Measurements from ENCODE around the gene CPSF4. TPM values are rescaled to one million over a fixed set of nuclear protein-coding genes. Genes with fewer than 3 reads are reported as not detected.
A peak's percentile ranks its signal among the peaks of the same experiment; 100 is the strongest.
"Not testable (repeated sequence)": the region's sequence is repeated elsewhere in the genome, so short reads cannot be mapped to it uniquely, and the experiment has no call there.

Gene CPSF4
- total RNA-seq, 2 experiments from 2014 or later: 84.4 to 88.6 TPM

DNA sequence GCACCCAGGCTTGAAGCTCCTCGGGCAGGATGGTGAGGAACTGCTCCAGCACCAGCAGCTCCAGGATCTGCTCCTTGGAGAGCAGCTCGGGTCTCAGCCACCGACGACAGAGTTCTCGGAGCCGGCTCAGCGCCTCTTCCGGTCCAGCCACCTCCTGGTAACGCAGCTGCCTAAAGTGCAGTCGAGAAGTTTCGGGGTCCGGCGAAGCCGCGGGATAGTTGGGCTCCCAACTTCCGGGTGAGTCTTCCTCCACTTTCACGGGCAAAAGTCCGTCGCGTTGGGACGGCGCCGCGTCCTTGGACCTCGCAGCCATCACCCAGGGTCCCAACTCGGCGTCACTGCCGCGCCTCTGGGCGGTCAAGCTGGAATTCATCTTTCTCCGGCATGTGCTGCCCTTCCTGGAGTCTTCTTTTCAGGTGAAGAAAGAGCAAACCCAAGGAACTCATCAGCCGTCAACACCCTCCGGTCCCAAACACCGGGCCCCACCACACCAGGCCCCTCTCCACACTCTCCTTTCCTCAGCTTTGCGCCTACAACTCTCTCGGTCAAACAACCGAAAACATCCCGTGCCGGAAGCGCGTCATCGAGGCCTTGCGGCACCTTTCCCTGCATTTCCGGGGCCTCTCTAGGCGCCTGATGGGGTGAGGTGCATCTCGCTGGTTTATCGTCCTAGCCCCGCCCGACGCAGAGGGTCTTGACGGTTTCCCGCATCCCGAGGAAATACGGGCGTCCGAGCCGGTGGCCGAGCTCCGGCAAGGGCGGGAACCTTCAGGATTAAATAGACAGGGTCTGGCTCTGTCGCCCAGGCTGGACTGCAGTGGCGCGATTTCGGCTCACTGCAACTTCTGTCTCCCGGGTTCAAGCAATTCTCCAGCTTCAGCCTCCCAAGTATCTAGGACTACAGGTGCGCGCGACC is 61.2 kb downstream of the CPSF4 start, which contains the start of gene ZNF394:
Gene ZNF394 (minus strand): TSS at position 561 of the 916 bp plus-strand sequence. CDS start 188 bp downstream, at position 373.
- Histone ChIP-seq H3K36me3 (ENCODE audit: insufficient read depth, low read length) (peaks cover 40% of the 10 kb centered on the region), H3K79me2 (ENCODE audit: insufficient read depth, low read depth, low read length) (peaks cover 47% of the 10 kb centered on the region), H3K4me2 (ENCODE audit: low read length) (peak within 1 kb of the TSS; percentile 100), H3K27ac (ENCODE audit: low read depth, low read length, poor library complexity, severe bottlenecking) (peak within 1 kb of the TSS; percentile 79), H4K20me1 (ENCODE audit: insufficient read depth, low read length) (peaks cover 15% of the 10 kb centered on the region), H3K9me2 (ENCODE audit: insufficient read depth, low read length) (no peaks in the 10 kb centered on the region), H2AFZ (ENCODE audit: low read length) (peak within 1 kb of the TSS; percentile 90), H3K4me3 (ENCODE audit: low read depth, low read length, poor library complexity, severe bottlenecking) (peak within 1 kb of the TSS; percentile 90), H3K4me1 (ENCODE audit: insufficient read depth, low read length, poor library complexity, severe bottlenecking) (peaks cover 14% of the 10 kb centered on the region), H3K9me3 (ENCODE audit: low read length) (peaks cover 6% of the 10 kb centered on the region; the same call in 1 of the 2 replicates)
- CTCF ChIA-PET (ENCODE audit: unreplicated experiment): interaction anchor here (0.6 kb wide), 1 partner anchor 1195 kb away, joined by 3 read pairs; no protein-coding TSS in a partner anchor
- peak; percentile 93 for DNase-seq (ENCODE audit: low spot score)
- POLR2A ChIA-PET: interaction anchor here (0.7 to 1.6 kb wide), 5 partner anchors 9 to 260 kb away, joined by 3 to 7 read pairs (median 3); partner anchors contain the start of genes ATP5MF and ZNF655
- intact Hi-C loops (cut with micrococcal nuclease; ENCODE audit: unreplicated experiment): loop anchor here (1.0 to 5.0 kb wide), 2 partner anchors 28 to 123 kb away; partner anchors contain the start of gene ZNF789
- TF ChIP-seq EZH2phosphoT487 (IDR thresholded peaks at IDR 0.05; ENCODE audit: borderline replicate concordance, low read depth, low read length): no peak
- TF ChIP-seq, protein P1, sequence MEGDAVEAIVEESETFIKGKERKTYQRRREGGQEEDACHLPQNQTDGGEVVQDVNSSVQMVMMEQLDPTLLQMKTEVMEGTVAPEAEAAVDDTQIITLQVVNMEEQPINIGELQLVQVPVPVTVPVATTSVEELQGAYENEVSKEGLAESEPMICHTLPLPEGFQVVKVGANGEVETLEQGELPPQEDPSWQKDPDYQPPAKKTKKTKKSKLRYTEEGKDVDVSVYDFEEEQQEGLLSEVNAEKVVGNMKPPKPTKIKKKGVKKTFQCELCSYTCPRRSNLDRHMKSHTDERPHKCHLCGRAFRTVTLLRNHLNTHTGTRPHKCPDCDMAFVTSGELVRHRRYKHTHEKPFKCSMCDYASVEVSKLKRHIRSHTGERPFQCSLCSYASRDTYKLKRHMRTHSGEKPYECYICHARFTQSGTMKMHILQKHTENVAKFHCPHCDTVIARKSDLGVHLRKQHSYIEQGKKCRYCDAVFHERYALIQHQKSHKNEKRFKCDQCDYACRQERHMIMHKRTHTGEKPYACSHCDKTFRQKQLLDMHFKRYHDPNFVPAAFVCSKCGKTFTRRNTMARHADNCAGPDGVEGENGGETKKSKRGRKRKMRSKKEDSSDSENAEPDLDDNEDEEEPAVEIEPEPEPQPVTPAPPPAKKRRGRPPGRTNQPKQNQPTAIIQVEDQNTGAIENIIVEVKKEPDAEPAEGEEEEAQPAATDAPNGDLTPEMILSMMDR (conservative IDR thresholded peaks at IDR 0.05; ENCODE audit: low read length): no peak
- BruUV-seq (replicated peaks): TSS peak; percentile 85

DNA sequence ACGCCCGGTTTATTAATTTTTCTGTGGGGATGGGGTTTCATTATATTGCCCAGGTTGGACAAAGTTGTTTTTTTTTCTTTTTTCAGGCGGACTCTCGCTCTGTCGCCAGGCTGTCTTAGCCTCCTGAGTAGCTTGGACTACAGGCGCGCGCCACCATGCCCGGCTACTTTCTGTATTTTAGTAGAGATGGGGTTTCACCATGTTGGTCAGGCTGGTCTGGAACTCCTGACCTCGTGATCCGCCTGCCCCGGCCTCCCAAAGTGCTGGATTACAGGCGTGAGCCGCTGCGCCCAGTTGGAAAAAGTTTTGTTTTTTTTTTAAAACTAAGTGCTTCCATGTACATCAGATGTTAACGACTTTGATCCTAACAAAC is 61.9 kb downstream of the CPSF4 start:
- TF ChIP-seq EZH2phosphoT487 (IDR thresholded peaks at IDR 0.05; ENCODE audit: borderline replicate concordance, low read depth, low read length): no peak
- TF ChIP-seq, protein P1 (conservative IDR thresholded peaks at IDR 0.05; ENCODE audit: low read length): no peak
- ChIA-PET POLR2A (interaction anchor here (0.6 to 1.6 kb wide), 7 partner anchors 8 to 259 kb away, joined by 3 to 7 read pairs (median 3); partner anchors contain the start of genes ATP5MF and ZNF655), CTCF (ENCODE audit: unreplicated experiment) (no interaction called here)
- peaks cover 15% of the 10 kb centered on the region for H4K20me1 ChIP-seq (ENCODE audit: insufficient read depth, low read length)
- H3K27ac ChIP-seq (ENCODE audit: low read depth, low read length, poor library complexity, severe bottlenecking): peak overlapping the region; percentile 79
- H3K9me3 ChIP-seq (ENCODE audit: low read length): peaks cover 6% of the 10 kb centered on the region; the same call in 1 of the 2 replicates
- peaks cover 53% of the 10 kb centered on the region for H3K79me2 ChIP-seq (ENCODE audit: insufficient read depth, low read depth, low read length)
- H3K4me3 ChIP-seq (ENCODE audit: low read depth, low read length, poor library complexity, severe bottlenecking): peak overlapping the region; percentile 90
- no TSS peak for BruUV-seq (replicated peaks)
- intact Hi-C loops (cut with micrococcal nuclease; ENCODE audit: unreplicated experiment): loop anchor here (1.0 kb wide), 1 partner anchor 28 kb away; the partner anchor contains the start of gene ZNF789
- H2AFZ ChIP-seq (ENCODE audit: low read length): peak overlapping the region; percentile 90
- H3K9me2 ChIP-seq (ENCODE audit: insufficient read depth, low read length): no peaks in the 10 kb centered on the region
- peak overlapping the region; percentile 100 for H3K4me2 ChIP-seq (ENCODE audit: low read length)
- peaks cover 15% of the 10 kb centered on the region for H3K4me1 ChIP-seq (ENCODE audit: insufficient read depth, low read length, poor library complexity, severe bottlenecking)
- peaks cover 33% of the 10 kb centered on the region for H3K36me3 ChIP-seq (ENCODE audit: insufficient read depth, low read length)
- DNase-seq (ENCODE audit: low spot score): no peak

DNA sequence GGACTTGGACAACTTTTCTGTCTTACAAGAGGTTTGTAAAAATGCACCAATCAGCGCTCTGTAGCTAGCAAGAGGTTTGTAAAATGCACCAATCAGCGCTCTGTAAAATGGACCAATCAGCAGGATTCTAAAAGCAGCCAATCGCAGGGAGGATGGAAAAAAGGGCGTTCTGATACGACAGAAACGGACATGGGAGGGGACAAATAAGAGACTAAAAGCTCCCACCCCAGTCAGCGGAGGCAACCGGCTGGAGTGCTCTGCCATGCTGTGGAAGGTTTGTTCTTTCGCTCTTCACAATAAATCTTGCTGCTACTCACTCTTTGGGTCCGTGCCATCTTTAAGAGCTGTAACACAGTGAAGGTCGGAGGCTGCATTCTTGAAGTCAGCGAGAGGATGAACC is 62.5 kb downstream of the CPSF4 start:
- POLR2A ChIA-PET: interaction anchor here (0.6 to 1.6 kb wide), 5 partner anchors 9 to 60 kb away, joined by 3 to 7 read pairs (median 3); partner anchors contain the start of genes ATP5MF and ZNF655
- H3K9me2 ChIP-seq (ENCODE audit: insufficient read depth, low read length); H3K27ac ChIP-seq (ENCODE audit: low read depth, low read length, poor library complexity, severe bottlenecking); intact Hi-C loops (cut with micrococcal nuclease; ENCODE audit: unreplicated experiment); H3K9me3 ChIP-seq (ENCODE audit: low read length); CTCF ChIA-PET (ENCODE audit: unreplicated experiment); H2AFZ ChIP-seq (ENCODE audit: low read length): not testable (repeated sequence)
- H3K36me3 ChIP-seq (ENCODE audit: insufficient read depth, low read length): peaks cover 27% of the 10 kb centered on the region
- peaks cover 22% of the 10 kb centered on the region for H3K4me1 ChIP-seq (ENCODE audit: insufficient read depth, low read length, poor library complexity, severe bottlenecking)
- H3K4me2 ChIP-seq (ENCODE audit: low read length): 0 out of 2 replicates have a peak overlapping the region, but pooled peaks have one; percentile 100
- DNase-seq (ENCODE audit: low spot score): peak; percentile 14
- H4K20me1 ChIP-seq (ENCODE audit: insufficient read depth, low read length): peaks cover 15% of the 10 kb centered on the region
- TSS peak; percentile 51 for BruUV-seq (replicated peaks)
- H3K4me3 ChIP-seq (ENCODE audit: low read depth, low read length, poor library complexity, severe bottlenecking): peak overlapping the region; percentile 90
- peaks cover 57% of the 10 kb centered on the region for H3K79me2 ChIP-seq (ENCODE audit: insufficient read depth, low read depth, low read length)
